H9 (cell line): ENCODE measurements around the gene NUDT7. TPM values are rescaled to one million over a fixed set of nuclear protein-coding genes. Genes with fewer than 3 reads are reported as not detected.

Experiments
- DNase-seq: peaks from one replicate; pipeline ENCODE4 v3.0.0-alpha.2; 2017
- H2AFZ ChIP-seq: one replicate; pipeline ENCODE4 v1.6.1; 2013; ENCODE audit warnings: mild to moderate bottlenecking, low read length, control low read depth, moderate library complexity
- H2AK5ac ChIP-seq: 2 replicates; pipeline ENCODE4 v1.6.1; 2013; ENCODE audit warnings: low read length, control low read depth, mixed read lengths; ENCODE audit not compliant: insufficient read length
- H2BK120ac ChIP-seq: one replicate; pipeline ENCODE4 v1.6.1; 2013; ENCODE audit warnings: low read depth, mild to moderate bottlenecking, low read length, control low read depth, inconsistent platforms; ENCODE audit not compliant: poor library complexity, severe bottlenecking
- H2BK12ac ChIP-seq: 2 replicates; pipeline ENCODE4 v1.6.1; 2013; ENCODE audit warnings: low read length, control low read depth, mixed read lengths, low read depth; ENCODE audit not compliant: insufficient read length
- H2BK15ac ChIP-seq: 2 replicates; pipeline ENCODE4 v1.6.1; 2013; ENCODE audit warnings: low read depth, low read length, control low read depth
- H2BK20ac ChIP-seq: one replicate; pipeline ENCODE4 v1.6.1; 2013; ENCODE audit warnings: low read depth, mild to moderate bottlenecking, low read length, control low read depth, inconsistent platforms; ENCODE audit not compliant: poor library complexity, severe bottlenecking
- H2BK5ac ChIP-seq: 2 replicates; pipeline ENCODE4 v1.6.1; 2013; ENCODE audit warnings: low read length, control low read depth, mixed read lengths; ENCODE audit not compliant: insufficient read length
- H3K14ac ChIP-seq: 2 replicates; pipeline ENCODE4 v1.6.1; 2013; ENCODE audit warnings: low read length, control low read depth; ENCODE audit not compliant: insufficient read depth
- H3K18ac ChIP-seq: 2 replicates; pipeline ENCODE4 v1.6.1; 2013; ENCODE audit warnings: low read depth, mild to moderate bottlenecking, mixed read lengths, low read length, control low read depth; ENCODE audit not compliant: insufficient read length
- H3K23ac ChIP-seq: 2 replicates; pipeline ENCODE4 v1.6.1; 2013; ENCODE audit warnings: low read length, control low read depth, mixed read lengths, low read depth; ENCODE audit not compliant: insufficient read length
- H3K23me2 ChIP-seq: 2 replicates; pipeline ENCODE4 v1.6.1; 2013; ENCODE audit warnings: low read depth, mild to moderate bottlenecking, mixed read lengths, low read length, control low read depth; ENCODE audit not compliant: insufficient read length, poor library complexity, severe bottlenecking
- H3K27ac ChIP-seq: 2 replicates; pipeline ENCODE4 v1.5.1; 2013; ENCODE audit warnings: low read length, control low read depth, mixed read lengths, low read depth; ENCODE audit not compliant: insufficient read length
- H3K27me3 ChIP-seq: 2 replicates; pipeline ENCODE4 v1.6.1; 2013; ENCODE audit warnings: low read length, control low read depth, inconsistent platforms; ENCODE audit not compliant: insufficient read depth
- H3K4ac ChIP-seq: 2 replicates; pipeline ENCODE4 v1.6.1; 2013; ENCODE audit warnings: low read depth, mild to moderate bottlenecking, control low read depth, inconsistent platforms, low read length, moderate library complexity
- H3K4me1 ChIP-seq: 2 replicates; pipeline ENCODE4 v1.6.1; 2013; ENCODE audit warnings: low read length, control low read depth, inconsistent platforms; ENCODE audit not compliant: insufficient read depth
- H3K4me2 ChIP-seq: 2 replicates; pipeline ENCODE4 v1.6.1; 2013; ENCODE audit warnings: low read length, control low read depth, mixed read lengths; ENCODE audit not compliant: insufficient read length, insufficient read depth
- H3K56ac ChIP-seq: 2 replicates; pipeline ENCODE4 v1.6.1; 2013; ENCODE audit warnings: low read depth, mild to moderate bottlenecking, mixed read lengths, low read length, control low read depth; ENCODE audit not compliant: insufficient read length
- H3K79me1 ChIP-seq: 2 replicates; pipeline ENCODE4 v1.6.1; 2013; ENCODE audit warnings: low read depth, mild to moderate bottlenecking, moderate library complexity, low read length, control low read depth, inconsistent platforms; ENCODE audit not compliant: insufficient read depth, poor library complexity, severe bottlenecking
- H3K79me2 ChIP-seq: 2 replicates; pipeline ENCODE4 v1.6.1; 2013; ENCODE audit warnings: low read length, control low read depth, inconsistent platforms; ENCODE audit not compliant: insufficient read depth
- H3K9ac ChIP-seq: 2 replicates; pipeline ENCODE4 v1.6.1; 2013; ENCODE audit warnings: low read length, control low read depth, mixed read lengths; ENCODE audit not compliant: insufficient read length; ENCODE audit errors: extremely low read depth
- H3K9me3 ChIP-seq: one replicate; pipeline ENCODE4 v1.6.1; 2013; ENCODE audit warnings: low read depth, low read length, inconsistent platforms; ENCODE audit not compliant: control insufficient read depth
- H3T11ph ChIP-seq: one replicate; pipeline ENCODE4 v1.6.1; 2013; ENCODE audit warnings: mild to moderate bottlenecking, low read length, control low read depth, inconsistent platforms
- H4K20me1 ChIP-seq: one replicate; pipeline ENCODE4 v1.6.1; 2013; ENCODE audit not compliant: control insufficient read depth, insufficient read length, insufficient read depth
- H4K5ac ChIP-seq: 2 replicates; pipeline ENCODE4 v1.6.1; 2013; ENCODE audit warnings: low read depth, mild to moderate bottlenecking, mixed read lengths, low read length, control low read depth; ENCODE audit not compliant: insufficient read length
- H4K8ac ChIP-seq: replicated peaks from 2 replicates; pipeline ENCODE4 v1.6.1; 2013; ENCODE audit warnings: low read length, control low read depth, mixed read lengths, low read depth; ENCODE audit not compliant: insufficient read length
- H4K91ac ChIP-seq: 2 replicates; pipeline ENCODE4 v1.6.1; 2013; ENCODE audit warnings: low read depth, mild to moderate bottlenecking, moderate library complexity, mixed read lengths, low read length, control low read depth; ENCODE audit not compliant: insufficient read length
- H3K27ac Mint-ChIP-seq, 3 experiments: 2 replicates in 2 of 3; 3 replicates in 1 of 3; pipeline ENCODE4 v1.8.0; 2020 to 2021; ENCODE audit warnings: mixed read lengths in 3 of 3, mild to moderate bottlenecking in 1 of 3, moderate library complexity in 1 of 3
- H3K27me3 Mint-ChIP-seq: 2 replicates; pipeline ENCODE4 v1.8.0; 2021; ENCODE audit warnings: low read depth, mild to moderate bottlenecking, moderate library complexity, mixed read lengths
- H3K36me3 Mint-ChIP-seq, 3 experiments: 2 replicates in 2 of 3; 3 replicates in 1 of 3; pipeline ENCODE4 v1.8.0; 2020 to 2021; ENCODE audit warnings: low read depth in 3 of 3, mixed read lengths in 3 of 3; ENCODE audit not compliant: insufficient read depth in 1 of 3
- H3K4me1 Mint-ChIP-seq, 2 experiments: 2 replicates each; pipeline ENCODE4 v1.8.0; 2020; ENCODE audit warnings: mixed read lengths in 2 of 2
- H3K4me3 Mint-ChIP-seq, 2 experiments: 2 replicates in 1 of 2; 3 replicates in 1 of 2; pipeline ENCODE4 v1.8.0; 2020 to 2021; ENCODE audit warnings: mild to moderate bottlenecking in 2 of 2, mixed read lengths in 2 of 2, moderate library complexity in 1 of 2
- H3K9me3 Mint-ChIP-seq, 2 experiments: 2 replicates in 1 of 2; 3 replicates in 1 of 2; pipeline ENCODE4 v1.8.0; 2020; ENCODE audit warnings: mild to moderate bottlenecking in 2 of 2, mixed read lengths in 2 of 2, moderate library complexity in 1 of 2
- WGBS: extraction: QIAGEN DNeasy Blood & Tissue Kit; methylation state at CpG from one replicate; pipeline ENCODE4 v1.1.7; 2013; ENCODE audit warnings: missing lambda C conversion rate, low lambda C conversion rate, mixed read lengths; ENCODE audit not compliant: insufficient read length; ENCODE audit errors: extremely low coverage; 5-methylcytosine and 5-hydroxymethylcytosine counted together
- total RNA-seq: library from RNA; stranded (reverse); gene quantifications from 2 replicates; pipeline ENCODE4 v1.2.1, GENCODE V29; 2021
- TF ChIP-seq, protein P1 (sequence below): fragments of 200-600 bp; sonication (generic); conservative IDR thresholded peaks from 3 replicates; pipeline ENCODE4 v1.8.0; 2021; ENCODE audit warnings: antibody characterized with exemption, mild to moderate bottlenecking

Gene NUDT7
- total RNA-seq, 1 experiment from 2014 or later = 6.8 TPM

DNA sequence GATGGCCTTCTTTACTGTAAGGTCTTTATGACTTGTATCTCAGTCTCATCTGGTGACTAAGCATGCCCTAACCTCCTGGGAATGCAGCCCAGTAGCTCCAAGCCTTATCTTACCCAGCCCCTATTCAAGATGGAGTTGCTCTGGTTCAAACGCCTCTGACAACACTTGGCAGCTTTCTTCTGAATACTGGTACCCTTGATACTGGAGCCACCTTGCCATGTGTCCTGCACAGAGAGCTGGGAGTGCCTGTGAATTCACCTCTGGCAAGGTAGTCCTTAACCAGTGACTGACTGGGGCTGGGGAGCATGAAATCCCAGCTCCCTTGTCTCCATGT, 17.2 kb downstream of the NUDT7 start:
- H2BK120ac ChIP-seq = no peak overlapping the region
- no peak overlapping the region for H3K27ac ChIP-seq
- H4K20me1 ChIP-seq = no peaks in the 10 kb centered on the region
- no peak overlapping the region for H4K91ac ChIP-seq
- no peak overlapping the region for H3K56ac ChIP-seq
- no peak overlapping the region for H3K9ac ChIP-seq
- no peak overlapping the region for H4K8ac ChIP-seq
- no peak overlapping the region for H3K14ac ChIP-seq
- no peaks in the 10 kb centered on the region for H3K27me3 Mint-ChIP-seq
- H2BK5ac ChIP-seq = no peak overlapping the region
- H3K4ac ChIP-seq = no peak overlapping the region
- no peak overlapping the region for H2BK15ac ChIP-seq
- no peak overlapping the region for H3T11ph ChIP-seq
- no peak overlapping the region for H3K4me3 Mint-ChIP-seq
- no peak overlapping the region for H3K18ac ChIP-seq
- H3K4me2 ChIP-seq = no peak overlapping the region
- TF ChIP-seq, protein P1, sequence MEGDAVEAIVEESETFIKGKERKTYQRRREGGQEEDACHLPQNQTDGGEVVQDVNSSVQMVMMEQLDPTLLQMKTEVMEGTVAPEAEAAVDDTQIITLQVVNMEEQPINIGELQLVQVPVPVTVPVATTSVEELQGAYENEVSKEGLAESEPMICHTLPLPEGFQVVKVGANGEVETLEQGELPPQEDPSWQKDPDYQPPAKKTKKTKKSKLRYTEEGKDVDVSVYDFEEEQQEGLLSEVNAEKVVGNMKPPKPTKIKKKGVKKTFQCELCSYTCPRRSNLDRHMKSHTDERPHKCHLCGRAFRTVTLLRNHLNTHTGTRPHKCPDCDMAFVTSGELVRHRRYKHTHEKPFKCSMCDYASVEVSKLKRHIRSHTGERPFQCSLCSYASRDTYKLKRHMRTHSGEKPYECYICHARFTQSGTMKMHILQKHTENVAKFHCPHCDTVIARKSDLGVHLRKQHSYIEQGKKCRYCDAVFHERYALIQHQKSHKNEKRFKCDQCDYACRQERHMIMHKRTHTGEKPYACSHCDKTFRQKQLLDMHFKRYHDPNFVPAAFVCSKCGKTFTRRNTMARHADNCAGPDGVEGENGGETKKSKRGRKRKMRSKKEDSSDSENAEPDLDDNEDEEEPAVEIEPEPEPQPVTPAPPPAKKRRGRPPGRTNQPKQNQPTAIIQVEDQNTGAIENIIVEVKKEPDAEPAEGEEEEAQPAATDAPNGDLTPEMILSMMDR = no peak
- H3K4me1 ChIP-seq = no peaks in the 10 kb centered on the region
- no peaks in the 10 kb centered on the region for H3K27me3 ChIP-seq
- no peak overlapping the region; a peak in 1 of 7 replicates for H3K27ac Mint-ChIP-seq
- no peak overlapping the region for H3K23ac ChIP-seq
- H3K9me3 Mint-ChIP-seq = peaks cover 6% of the 10 kb centered on the region in 2 experiments; a peak in 3 of 5 replicates
- no peak overlapping the region for H2BK12ac ChIP-seq
- no peaks in the 10 kb centered on the region for H3K9me3 ChIP-seq
- H2AK5ac ChIP-seq = no peak overlapping the region
- no peaks in the 10 kb centered on the region for H3K79me1 ChIP-seq
- no peak overlapping the region for H2BK20ac ChIP-seq
- H2AFZ ChIP-seq = no peak overlapping the region
- no peaks in the 10 kb centered on the region for H3K23me2 ChIP-seq
- H3K4me1 Mint-ChIP-seq = no peaks in the 10 kb centered on the region
- peaks cover 1 to 5% (median 4%) of the 10 kb centered on the region in 3 experiments; a peak in 6 of 7 replicates for H3K36me3 Mint-ChIP-seq
- WGBS = no CpG with 5 or more reads among the region's 1 CpG
- no peak for DNase-seq
- H3K79me2 ChIP-seq = no peaks in the 10 kb centered on the region
- H4K5ac ChIP-seq = no peak overlapping the region
